NCI-H2171 treated with DMSO at 0.1 percent for 48 hours (cell line): ENCODE results near the gene INSC.

Experiments
- DNase-seq: peaks from one replicate; lab custom pipeline; 2025; lab: John Stamatoyannopoulos, UW

Gene INSC

DNA sequence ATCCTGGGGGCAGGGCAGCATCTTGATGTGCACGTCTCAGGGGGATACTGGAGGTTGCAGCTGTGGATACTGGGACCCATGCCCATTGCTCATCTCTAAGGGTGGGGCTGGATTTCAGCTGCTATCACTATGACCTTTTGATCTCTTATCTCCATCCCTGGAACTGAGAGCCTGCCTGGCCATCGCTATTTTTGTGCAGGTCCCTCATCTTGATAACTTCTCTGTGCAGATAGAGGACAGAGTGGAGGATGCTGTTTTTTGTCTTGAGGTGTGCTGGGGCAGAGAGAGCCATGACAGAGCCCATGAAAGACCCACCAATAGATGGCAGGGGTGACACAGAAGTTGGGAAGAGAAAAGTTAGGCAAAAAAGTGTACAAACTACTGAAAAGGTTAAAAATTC lies 5.1 kb upstream of the INSC start:
- DNase-seq, result no peak

DNA sequence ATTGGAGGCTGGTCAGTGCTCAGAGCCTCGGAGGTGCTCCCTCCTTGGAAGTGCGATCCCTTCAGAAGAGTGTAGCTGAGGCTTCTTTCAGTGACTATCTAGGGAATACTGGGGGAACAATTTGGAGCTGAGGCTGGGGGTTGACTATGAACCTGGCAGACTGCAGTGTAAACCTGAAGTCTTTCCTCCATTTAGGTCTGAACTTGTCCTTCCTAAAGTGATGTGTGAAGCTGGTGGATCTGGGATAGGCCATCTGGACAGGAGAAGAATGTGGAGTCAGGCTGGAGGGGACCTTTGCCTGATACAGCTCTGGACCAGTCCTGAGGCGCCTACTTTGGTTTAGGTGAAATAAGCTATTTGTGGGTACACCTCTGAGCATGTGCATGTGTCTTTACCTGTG lies 3.5 kb upstream of the INSC start:
- no peak for DNase-seq

DNA sequence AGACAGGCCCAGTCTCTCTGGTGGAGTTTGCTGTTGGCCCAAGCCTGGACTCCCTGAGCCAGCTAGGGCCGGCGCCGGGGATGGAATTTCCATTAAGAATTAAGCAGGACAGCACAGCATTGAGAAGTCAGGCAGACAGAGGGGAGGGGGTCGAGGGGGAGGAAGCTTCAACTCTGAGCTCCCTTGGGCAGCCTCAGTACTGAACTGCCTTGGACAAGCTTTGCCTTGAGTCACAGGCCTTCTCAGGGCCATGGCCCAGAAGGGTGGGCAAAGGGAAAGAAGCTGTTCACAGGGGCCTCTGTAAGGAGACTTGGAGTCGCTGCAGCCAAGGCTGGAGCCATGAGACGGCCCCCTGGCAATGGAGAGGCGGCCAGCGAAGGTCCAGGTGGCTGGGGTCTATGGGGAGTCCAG lies 2.6 kb upstream of the INSC start:
- DNase-seq, result no peak

DNA sequence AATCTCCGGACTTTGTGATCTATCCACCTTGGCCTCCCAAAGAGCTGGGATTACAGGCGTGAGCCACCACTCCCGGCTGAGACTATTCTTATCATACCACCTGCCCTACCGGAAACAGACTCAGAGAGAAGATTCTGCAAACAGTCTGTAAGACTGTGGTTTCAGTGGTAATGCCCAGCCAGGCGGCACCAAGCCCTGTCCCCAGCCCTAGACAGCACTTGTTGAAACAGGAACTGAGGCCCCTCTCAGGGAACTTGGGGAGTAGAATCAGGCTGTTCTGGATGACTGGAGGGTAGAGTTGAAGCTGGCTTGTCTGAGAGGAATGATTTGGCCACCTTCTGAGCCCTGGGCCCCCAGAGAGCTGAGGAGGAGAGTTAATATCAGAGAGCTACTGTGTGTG lies 1.3 kb upstream of the INSC start:
- DNase-seq, result no peak

DNA sequence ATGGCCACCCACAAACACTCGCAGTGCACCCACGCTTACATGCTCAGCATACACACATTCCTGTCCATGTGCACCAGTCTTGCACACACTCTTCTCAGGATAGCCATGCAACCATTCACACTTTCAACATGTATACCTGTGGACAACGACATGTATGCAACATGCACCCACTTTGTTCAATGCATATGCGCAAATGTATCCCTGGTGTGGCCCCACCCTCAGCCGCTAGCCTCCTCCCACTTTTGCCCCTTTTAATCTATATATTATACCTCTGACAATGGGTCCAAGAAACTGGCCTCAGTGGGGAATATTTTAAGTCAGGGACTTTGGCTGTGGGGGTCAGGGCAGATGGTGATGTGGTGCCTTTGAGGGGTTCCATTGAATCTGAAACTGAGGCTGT lies 963 bp downstream of the INSC start:
- no peak for DNase-seq

DNA sequence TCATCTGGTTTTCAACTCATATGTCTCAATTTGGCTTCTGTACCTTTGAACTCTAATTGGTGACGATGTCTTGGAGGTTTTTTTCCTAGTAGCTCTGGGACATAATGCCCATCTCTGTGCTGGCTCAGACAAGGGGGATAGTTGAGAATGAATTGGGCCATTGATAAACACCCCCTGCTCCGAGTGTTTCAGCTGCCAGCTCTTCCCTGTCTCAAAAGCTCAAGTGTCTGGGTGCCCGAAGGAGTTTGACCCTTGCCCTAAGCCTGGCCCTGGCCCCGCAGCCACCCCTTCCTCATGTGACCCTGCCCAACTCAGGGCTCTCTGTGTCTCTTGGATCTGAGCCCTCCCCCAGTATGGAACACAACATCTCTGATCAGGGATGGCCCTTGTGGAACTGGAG lies 3.0 kb downstream of the INSC start:
- no peak for DNase-seq

DNA sequence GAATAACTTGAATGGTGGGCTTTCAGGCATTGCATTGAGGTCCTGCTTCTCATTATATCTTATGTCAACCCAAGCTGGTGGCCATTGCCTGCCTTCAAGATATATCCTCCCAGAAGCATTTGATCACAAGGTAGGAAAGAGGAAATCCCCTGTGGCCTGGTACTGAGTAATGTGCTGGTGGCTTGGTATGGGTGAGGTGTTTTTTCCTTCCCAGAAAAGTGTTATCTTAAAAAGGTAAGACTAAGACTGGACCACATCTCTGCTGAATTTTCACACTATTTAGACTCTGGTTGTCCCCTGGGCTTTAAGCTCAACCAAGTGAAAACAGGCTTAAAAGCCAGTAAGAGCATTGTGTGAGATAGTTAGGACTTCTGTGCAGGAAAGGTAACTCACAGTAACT lies 3.7 kb downstream of the INSC start:
- no peak for DNase-seq

DNA sequence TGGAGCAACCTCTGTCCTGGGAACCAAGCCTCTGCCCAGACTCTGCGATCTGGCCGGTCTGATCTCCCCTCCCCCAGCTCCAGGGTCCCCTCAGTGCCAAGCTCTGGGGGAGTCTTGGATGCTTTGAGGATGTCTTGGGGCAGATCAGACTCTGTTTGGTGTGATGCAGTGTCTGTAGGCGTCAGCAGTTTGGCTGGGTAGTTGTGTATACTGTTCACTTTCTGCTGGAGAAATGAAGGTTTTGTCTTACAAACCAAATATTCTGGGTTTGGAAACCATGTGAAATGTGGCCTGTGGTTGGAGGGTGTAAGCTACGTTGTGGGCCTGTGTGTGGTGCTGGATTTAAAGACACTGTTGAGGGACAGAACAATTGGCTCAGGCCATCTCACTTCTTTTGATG lies 4.6 kb downstream of the INSC start:
- DNase-seq, result no peak

DNA sequence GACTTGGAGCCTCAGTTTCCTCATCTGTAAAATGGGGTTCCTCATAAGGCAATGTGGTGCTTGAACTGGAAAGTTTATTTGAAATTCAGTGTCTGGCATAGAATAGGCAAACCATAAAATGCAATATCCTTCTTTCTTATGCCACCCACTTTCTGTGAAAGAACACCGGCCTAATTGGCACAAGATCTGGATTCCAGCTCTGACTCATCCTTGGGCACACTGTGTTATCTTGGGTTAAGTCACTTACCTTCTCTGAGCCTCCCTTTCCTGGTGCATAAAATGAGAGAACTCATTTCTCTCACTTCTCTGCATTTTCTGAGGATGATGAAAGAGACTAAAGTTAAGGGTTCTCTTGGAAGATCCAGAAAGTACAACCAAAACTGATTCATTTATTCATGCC lies 5.1 kb downstream of the INSC start:
- no peak for DNase-seq

DNA sequence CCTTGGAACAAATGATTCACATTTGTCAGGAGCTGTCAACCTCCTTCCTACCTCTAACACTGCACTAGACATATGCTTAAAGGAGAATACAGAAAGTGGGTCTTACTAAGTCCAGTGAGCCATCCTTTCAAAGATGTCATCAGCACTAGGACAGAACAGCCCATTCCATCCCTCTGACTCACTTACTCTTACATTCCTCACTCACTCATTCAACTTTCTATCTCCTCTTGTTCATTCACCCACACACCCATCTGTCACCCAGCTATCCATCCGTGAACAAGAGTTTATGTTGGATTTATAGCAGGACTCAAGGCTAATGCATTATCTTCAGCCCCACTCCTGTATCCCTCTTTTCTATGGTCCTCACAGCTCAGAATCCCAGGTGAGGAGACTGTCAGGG lies 9.1 kb downstream of the INSC start:
- DNase-seq, result no peak

DNA sequence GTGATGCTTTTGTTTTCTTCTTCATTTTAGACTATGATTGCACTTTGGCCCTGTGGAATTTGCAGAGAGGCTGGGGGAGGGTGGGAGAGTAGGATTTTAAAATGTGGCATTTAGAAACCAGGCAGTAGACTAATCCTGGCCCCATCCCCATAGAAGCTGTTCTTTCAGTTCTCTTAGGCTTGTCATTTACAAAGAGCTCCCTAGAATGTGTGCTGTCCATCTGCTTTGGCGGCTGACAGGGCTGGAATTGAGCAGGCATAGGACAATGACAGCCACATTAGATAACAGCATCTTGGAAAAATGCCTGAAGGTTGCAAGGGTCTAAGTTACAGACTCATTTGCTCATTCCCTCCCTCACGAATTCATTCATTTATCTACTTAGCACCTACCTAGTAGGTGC lies 9.8 kb downstream of the INSC start:
- DNase-seq, result no peak

DNA sequence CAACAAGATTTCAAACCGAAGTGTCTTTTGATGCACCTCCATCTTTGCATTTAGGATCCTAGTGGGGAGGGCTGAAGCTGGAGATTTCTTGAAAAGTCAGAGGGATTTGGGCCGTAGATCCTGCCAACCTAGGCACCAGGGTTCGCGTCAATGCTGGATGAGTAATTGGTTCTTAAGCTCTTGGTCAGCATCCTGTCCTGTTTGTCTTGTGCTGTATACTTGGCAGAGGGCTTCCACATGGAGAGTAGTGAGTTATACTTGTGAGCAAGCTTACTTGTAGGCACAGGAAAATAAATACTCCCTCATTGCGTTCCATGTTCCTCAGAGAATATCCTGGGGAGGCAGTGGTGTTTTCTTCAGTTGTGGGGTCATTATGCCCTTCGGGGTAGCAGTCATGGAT lies 12.6 kb downstream of the INSC start:
- DNase-seq, result no peak

DNA sequence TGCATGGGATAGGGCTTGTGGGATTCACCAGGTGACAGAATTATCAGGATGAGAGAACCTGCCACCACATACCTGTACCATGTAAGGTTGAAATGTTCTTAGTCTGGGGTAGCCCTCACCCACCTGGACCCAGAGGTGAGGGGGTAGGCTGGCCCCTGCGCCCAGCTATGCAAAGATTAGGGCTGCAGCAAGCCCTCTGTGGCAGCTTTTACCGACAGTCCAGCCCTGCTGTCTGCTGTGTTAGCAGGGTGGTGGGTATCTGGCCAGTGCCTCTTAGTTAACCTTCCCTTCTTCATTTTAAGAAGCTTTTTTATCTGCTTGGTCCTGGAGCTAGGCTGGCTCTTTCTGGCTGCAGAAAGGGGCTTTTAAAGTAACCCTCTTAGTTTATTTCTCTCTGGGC lies 13.9 kb downstream of the INSC start:
- DNase-seq, result no peak

DNA sequence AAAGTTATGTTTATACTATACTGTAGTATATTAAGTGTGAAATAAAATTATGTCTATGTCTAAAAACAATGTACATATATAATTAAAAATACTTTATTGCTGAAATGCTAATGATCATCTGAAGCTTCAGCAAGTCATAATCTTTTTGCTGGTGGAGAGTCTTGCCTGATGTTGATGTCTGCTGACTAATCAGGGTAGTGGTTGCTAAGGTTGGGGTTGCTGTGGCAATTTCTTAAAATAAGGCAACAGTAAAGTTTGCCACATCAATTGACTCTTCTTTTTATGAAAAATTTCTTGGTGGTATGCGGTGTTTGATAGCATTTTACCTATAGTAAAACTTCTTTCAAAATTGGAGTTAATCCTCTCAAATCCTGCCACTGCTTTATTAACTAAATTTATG lies 21.4 kb downstream of the INSC start:
- DNase-seq, result no peak

DNA sequence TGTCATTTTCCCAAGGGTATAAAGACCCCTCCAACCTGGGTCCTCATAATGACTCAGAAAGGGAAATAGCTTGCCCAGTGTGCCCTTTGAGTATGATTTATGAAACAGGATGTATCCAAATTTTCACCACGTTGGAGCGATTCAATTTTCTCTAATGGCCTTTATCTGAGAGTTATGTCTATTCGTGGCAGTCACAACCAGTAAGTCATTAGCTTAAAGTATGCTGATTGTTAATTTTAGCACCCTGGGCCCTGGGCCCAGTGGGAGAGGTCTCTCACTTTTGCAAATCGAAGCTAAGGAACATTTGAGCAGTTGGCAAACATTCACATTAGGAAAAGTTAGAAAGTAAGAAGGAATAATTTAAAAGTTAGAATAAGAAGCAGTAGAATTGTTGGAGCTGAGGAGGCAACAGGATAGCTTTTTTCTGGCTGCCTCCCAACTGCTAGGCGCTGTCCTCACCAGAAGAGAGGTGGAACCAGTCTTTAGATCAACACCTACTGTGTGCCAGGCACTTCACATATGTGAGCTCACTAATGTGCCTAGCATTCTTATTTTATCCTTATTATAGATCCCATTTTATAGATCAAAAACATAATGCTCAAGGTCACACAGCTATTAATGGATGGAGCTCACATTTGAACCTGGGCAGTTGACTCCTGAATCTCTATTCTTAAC lies 24.5 kb downstream of the INSC start:
- DNase-seq, result no peak

DNA sequence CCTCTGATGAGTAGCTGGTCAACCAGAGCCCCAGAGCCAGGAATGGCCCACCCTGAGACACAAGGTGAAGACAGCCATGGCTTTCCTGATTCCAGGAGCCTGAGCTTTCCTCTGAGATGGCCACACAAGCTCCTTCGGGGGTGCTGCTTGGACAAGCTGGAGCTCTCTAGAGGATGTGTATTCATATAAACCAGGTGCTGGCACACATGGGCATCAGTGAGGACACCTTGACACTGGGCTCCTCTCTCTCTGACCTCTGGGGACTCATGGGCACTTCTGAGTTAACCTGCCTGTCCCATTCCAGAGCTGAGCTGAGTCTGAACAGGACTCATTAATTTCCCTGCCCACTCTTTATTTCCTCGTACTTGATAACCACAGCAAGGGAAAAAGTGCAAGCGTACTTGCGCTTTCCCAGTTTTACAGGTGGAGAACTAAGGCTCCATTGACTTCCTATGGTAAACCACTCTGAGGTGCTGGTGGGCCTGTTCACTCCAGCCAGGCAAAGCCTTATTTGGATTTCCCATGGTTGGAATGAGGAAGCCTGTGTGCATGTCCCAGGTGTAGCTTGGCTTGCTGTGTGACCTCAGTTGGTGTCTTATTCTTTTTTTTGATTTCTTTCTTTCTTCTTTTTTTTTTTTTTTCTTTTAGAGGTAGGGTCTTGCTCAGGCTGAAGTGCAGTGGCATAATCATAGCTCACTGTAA lies 25.4 kb downstream of the INSC start:
- no peak for DNase-seq

DNA sequence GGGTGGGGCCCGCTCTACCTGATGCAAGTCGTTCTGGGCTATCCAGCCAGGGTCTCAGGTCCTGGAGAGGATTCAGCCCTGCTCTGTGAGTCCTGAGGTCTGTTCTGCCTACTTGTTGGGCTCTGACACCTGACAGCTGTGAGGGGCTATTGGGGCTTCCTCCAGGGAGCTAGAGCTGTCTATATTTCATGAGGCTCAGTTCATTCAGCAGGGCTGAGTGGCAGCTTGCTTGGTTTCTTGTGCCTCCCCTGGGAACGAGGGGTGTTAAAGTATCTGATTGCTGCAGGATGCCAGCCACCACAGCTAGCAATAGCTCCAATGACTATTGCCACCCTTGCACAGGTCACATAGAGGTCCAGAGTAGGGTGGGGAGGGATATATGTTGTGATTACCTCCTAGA lies 26.7 kb downstream of the INSC start:
- DNase-seq, result peak; percentile 8

DNA sequence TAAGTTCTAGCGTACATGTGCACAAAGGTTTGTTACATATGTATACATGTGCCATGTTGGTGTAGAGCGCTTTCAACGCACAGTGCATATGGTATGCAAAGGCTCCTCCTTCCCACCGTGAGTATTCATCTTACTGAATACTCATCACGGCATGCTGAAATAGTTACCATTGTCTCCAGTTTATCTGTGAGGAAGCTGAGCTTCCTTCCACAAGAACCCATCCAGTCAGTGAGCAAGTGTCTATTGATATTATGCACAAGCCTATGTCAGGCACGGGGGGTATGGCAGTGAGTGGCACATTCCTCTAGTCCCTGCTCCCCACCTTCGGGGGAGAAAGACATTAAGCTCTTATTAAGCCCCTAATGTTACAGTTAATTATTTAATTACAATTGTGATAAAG lies 28.1 kb downstream of the INSC start:
- no peak for DNase-seq

DNA sequence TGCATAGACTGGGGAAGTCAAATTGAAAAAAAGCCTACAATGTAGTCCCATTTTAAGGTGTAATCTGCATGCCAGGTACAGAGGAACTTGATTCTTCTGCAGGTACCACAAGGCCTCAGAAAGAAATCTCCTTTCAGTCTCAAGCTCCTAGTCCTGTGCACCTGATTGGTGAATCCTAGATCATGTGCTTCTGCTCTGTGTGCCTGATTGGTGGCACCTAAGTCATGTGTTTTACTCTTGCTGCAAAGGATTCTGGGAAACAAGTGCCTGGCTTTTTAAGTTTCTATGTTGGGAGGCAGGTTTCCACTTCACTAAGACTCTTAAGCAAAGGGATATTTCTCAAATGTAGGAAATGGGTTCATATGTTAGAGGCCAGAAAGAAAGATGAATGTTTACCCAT lies 29.1 kb downstream of the INSC start:
- DNase-seq, result no peak

DNA sequence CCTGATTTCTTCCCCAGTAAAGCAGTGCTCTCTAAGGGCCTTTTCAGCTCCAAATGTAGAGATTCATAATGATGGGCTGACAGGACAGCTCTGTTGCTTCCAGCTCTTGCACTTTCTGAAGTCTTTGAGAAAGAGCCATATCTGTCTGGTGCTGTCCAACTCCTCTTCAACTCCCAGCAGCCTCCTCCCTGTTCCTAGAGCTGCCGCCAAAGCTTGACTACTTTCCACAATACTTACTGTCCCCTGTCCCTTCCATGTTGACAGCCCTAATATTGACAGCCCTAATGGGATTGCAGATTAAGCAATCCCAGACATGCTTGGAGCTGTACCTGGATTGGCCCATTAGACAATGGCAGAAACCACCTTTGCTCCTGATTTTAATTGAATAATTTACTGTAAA lies 29.6 kb downstream of the INSC start:
- no peak for DNase-seq

DNA sequence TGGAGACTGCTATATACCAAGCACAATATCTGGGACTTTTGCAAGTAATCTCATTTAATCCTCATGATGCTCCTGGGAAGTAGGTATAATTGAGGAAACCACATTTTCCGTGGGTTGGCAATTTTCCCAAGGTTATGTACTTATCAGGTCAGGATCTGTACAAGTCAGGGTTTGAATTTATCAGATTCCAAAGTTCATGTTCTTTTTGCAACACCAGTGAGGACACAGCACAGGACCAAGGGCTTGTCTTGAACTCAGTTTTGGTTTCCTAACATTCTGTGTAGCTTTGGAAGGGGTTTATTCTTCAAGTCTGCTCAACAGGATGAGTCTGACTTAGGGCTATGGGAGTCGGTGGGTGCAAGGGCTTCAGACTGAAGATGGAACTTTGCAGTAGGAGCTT lies 30.4 kb downstream of the INSC start:
- DNase-seq, result no peak

DNA sequence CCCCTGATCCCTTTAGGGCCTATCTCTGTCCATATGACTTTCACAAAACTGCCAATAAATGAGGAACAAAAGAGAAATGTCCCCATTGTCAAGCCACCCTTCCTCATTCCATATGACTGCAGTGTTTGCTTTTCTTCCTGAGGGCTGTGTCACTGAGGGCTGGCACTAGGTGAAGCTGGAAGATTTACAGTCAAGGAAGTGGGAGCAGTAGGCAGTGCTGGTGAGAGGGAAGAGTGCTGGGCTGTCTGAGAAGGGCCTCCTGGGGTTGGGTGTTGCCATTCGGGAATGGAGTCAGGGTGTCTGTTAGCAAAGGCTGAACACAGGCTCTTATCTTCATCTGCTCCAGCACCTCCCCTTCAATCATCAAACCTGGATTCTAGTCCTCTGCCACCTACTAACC lies 30.9 kb downstream of the INSC start:
- no peak for DNase-seq

DNA sequence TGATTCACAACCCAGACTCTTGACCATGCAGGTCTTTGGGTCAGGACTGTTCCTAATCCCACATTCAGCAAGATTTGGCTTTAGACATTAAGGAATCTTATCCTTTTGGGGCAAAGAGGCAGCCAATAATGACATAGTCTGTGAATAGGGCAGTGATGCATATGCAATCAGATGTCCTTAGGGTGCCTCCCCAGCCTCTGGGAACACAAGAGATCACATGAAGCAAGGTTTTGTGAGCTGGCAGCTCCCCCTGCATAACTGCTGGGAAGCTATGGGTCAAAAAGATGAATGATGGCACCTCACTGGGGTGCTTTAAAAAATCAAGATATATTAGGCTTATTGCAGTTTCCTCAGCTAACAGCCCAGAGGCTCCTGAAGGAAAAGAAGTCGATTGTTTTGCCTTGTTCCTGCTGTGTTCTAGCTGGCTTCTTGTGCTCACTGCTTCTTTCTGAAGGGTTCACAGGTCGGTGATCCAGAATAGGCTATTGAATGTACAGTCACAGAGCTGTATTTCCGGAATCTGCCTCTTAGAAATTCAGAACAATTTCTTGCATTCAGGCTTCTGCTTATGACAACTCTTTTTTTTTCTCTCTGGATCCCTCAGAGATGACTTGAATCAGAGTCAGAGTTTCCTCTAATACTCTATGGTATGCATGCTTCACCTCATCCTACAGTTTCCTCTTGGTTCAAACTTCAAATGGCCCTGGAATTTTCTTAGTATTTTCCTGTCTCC lies 31.7 kb downstream of the INSC start:
- no peak for DNase-seq

DNA sequence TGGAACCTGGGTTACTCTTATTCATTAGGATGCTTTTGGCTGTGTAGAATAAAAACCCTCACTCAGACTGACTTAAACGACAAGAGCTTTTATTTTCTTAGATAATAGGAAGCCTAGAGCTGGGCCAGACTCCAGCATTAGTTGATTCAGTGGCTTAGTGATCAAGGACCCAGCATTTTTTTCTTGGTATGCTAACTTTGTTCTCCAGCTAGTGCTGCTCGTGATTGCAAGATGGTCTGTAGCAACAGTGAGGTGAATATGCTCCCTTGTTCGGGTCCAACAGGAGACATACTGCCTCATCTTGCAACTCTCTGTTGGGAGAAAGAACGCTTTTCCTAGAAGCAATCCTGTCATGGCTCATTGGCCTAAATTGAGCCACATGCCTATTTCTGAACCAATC lies 33.4 kb downstream of the INSC start:
- no peak for DNase-seq
